HG03039 (cell line): Measurements from ENCODE around the gene CHST8.
"Not testable (repeated sequence)": the region's sequence is repeated elsewhere in the genome, so short reads cannot be mapped to it uniquely, and the experiment has no call there.

Experiments used
- ATAC-seq: cut with Tn5 transposase; IDR thresholded peaks from one replicate; pipeline ENCODE4 v1.9.1; 2021; ENCODE audit warnings: mild to moderate bottlenecking, moderate library complexity; ENCODE audit not compliant: unreplicated experiment

CHST8 gene

DNA sequence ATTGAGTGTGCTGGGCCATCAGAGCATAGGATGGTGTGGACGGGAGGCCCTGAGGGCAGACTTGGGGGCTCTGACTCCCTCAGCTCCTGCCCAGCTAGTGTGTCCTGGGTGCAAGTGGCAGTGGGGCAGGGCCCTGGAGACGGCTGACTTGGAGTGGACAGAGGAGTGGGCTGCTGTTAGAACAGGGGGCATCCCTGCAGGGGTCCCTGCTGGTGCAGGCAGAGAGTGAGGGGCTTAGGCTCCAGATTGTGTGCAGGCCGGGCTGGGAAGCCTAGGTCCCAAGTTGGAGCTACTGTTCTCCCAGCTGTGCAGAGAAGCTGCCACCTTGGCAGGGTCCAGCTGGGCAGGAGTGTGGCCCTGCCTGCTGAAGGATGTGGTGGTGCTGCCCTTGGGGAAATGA, 183.6 kb downstream of the CHST8 start:
- ATAC-seq: no peak

DNA sequence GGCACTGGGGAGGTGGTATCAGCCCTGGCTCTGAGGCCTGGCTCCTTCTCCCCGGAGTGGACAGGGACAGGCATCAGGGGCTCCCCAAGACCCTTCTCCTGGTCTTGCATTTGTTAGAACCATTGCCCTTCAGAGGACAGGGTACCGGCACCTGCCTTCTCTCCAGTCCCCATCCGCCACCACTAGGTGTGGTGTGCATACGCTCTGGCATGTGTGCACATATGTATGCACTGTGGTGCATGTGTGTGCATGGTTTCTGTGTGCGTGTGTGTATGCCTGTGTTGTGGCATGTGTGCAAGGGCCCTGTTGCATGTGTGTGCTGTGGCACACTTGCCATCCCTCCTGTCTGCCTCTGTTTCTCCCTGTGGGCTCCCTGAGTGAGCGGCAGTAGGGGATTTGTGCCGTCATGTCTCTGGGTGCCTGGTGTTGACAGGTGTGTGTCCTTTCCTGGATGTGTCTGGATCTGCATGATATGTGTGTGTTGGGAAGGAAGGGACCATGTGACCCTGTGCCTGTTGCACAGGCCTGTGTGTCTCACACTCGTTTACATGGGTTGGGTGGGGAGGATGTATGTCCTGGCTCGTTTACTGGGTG, 184.2 kb downstream of the CHST8 start:
- no peak for ATAC-seq

DNA sequence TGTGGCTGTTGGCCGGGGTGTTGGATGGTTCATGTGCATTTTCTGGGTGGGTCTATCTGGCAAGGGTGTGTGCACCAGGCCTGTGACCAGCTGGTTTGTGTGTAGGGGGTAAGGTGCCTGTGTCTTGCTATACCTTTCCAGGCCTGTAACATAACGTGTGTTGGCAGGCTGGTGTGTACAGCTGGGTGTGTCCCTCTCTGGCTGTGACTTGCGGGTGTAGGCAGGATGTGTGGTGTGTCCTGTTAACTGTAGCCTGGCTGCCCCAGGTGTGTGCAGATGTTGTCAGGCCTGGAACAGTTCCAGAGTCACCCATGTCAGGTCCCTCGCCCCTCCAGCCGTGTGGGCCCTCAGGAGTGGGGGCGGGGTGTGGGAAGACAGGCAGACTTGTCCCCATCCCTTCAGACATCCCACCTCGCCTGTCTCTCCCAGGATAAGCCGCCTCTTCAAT, 184.7 kb downstream of the CHST8 start:
- ATAC-seq: no peak

DNA sequence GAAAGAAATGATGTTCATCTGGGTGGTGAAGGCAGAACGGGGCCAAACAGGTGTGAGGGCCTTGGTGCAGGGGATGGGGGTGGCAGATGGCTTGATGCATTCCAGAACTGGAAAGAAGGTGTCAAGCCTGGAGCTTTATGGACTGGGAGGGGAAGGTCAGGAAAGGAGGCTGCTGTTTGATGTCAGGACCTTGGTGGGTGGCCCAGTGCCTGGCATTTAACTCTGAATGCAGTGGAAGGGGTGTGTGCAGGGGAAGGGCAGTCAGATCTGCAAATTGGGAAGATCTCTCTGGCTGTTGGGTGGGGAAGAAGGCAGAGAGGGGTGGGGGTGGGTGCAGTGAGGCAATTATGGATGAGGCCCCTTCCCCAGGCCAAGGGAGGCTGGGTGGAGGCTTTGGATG, 186.6 kb downstream of the CHST8 start:
- no peak for ATAC-seq

DNA sequence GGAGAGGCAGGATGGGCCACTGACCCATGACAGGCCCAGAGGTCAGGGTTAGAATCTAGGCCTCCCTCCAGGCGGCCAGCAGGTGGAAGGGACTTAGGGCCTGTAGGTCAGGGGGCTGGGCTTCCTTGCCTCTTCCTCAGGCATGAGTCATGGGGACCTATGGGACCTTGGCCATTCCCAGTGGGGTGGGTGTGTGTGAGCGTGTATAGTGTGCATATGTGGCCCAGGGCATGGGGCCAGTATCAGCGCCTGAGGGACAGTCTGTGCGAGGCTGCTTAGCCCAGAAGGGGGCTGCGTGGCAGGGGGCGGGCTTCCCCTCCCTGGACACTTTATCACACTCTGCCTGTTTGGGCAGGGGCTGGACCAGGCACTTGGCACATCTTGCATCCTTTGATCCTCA, 188.2 kb downstream of the CHST8 start:
- ATAC-seq: no peak

DNA sequence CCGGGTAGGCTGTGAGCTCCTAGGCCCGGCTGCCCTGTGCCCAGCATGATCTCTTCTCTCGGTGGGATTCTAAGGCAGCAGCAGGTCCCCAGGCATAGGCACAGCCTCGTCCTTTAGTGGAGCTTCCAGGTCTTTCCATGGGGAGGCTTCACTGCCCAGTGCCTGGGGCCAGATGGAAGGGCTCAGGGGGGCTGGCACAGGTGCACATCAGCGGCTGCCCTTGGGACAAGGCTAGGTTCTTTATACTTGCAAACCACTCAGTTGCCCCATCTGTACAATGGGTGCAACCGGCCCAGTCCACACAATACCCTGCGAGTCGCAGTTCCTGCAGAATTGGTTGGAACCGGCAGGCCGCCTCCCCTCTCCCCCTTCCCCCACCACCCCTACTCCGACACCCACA, 189.1 kb downstream of the CHST8 start:
- no peak for ATAC-seq

DNA sequence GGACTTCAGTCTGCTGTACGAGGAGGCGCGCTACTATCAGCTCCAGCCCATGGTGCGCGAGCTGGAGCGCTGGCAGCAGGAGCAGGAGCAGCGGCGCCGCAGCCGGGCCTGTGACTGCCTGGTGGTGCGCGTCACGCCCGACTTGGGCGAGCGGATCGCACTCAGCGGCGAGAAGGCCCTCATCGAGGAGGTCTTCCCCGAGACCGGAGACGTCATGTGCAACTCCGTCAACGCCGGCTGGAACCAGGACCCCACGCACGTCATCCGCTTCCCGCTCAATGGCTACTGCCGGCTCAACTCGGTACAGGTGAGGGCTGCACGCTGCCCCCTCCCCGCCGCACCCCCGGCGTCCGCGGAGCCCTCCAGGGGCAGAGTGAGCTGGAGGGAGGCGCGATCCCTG, 189.5 kb downstream of the CHST8 start:
- ATAC-seq: no peak

DNA sequence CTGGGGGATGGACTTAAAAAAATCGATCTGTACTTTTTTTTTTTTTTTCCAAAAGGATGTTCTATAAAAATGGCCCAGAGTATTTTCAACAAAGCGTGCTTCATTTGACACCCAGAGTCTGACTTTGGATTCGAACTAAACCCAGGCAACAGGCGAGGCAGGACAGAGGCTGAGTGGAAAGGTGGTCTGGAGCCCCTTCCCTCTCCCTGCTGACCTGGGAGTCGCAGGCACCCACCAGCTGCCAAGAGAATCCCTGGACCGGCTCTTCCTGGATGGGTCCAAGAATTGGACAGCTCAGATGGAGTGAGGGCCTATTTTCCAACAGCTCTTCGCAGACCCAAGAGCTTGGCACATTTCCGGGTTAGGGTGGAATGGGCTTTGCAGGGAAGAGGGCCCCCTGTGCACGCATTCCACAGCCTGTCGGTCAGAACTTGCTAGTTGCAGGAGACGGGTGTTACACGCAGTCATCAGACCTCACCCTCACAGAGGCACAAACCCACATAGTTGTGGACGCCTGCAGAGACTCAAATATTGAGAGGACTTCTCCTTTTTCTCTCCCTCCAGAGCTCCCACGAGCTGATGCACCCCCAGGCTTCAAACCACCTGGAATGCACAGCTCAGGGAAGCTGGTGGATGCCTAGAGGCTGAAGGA, 190.1 kb downstream of the CHST8 start:
- ATAC-seq: no peak

DNA sequence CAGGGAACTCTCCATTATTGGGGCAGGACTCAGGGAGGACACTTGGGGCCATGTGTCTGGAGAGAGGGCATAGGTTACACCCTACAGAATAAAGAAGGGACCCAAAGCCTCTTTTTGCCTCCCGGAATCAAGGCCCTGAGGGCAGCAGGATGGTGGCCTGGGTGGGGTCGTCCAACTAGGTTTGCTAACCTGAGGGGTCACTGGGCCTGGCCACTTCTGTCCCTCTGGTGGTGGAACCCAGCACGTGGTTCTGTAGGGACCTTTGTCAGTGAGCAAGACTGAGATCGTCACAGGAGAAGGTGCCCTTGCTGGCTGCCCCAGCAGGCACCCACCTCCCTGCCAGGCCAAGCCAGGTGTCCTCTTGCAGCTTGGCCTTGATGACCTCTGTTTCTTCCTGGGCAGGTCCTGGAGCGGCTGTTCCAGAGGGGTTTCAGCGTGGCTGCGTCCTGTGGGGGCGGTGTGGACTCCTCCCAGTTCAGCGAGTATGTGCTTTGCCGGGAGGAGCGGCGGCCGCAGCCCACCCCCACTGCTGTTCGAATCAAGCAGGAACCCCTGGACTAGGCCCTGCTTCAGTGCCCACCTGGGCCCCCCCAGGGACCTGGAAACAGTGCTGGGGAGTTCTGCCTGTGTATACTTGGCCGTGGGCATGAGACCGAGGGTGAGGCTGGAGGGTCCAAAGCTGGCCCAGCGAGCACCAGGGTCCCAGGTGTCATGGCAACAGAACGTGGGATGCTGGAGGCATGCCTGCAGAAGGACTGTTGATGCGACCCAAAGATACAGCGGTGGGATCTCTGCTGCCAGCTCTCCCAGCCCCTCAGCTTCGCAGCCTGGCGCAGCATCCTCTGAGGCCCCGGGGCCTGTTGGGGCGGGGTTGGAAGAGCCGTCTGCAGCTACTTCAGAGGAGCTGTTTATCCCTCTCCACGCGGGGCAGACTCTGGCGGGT, 190.9 kb downstream of the CHST8 start:
- no peak for ATAC-seq

DNA sequence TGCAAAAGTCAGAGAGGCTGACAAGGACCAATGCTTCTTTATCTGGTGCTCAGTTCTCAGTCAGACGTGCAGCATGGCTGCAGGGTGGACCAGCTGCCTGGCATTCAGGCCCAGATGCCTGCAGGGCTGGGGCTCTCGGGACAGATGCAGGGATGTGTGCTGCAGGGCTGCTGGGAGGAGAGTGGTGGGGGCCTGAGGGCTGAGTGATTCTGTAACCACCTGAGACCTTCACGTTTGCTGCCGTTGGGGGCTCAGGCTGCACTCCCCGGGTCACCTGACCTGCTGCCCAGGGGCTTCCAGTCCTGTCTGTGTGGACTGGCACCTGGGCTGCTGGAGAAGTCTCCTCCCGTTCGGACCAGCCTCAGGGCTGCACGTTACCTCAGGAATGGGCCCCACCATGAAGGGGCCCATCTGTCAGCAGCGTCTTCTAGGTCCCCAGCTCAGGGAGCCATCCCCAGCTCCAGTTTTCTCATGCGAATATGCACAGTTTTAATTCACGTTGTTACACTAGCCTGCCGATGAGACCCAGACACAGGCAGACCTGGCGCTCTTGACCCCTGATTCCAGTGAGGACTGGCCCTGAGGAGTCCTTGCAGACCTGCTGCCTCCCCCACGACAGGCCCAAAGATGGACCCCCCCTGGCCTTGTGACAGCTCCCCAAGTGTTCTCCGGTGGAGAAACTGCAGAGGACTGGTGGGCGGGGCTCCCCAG, 191.8 kb downstream of the CHST8 start:
- ATAC-seq: no peak

DNA sequence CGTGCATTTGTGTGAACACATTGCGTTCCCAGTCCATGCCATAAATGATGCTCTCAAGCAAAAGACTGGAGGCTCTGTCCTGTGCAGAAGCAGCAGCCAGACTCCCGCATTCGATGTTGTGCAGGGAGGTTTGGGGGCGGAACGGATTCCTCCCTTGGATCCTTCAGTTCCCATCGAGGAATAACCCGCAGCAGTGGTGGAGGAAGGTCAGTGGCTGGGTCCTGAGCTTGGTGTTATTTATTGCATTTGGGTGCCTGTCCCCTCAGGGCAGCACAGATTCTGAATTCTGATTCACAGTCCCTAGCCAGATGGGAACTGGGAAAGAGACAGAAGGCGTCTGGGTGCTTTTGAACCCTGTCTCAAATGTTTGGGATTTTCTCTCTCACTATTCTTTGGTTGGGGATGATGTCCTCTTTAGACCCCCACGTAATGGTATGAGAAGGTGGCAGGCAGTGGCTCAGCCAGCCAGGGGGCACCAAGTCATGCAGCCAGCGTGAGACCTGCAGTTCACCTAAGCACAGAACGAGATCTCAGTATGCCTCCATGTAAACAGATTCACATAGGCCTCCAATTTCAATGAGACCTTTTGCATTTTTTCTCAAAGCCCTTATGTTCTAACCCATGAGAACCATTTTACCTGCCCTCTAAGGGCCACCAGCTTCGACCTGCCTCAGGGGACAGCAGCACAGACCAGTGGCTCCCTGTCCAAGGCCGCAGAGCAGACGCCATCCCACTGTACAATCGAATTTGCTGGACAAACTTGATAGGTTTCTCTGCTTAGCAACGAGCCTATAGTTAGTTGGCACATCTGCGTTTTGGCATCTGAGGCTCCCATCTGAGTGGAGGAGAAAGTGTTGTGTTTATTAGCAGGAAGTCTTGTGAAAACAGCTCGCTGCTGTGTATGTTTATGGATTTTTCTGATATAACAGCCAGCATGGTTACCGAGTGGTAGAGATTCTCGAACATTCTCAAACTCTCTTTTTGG, 192.7 kb downstream of the CHST8 start:
- ATAC-seq: no peak

DNA sequence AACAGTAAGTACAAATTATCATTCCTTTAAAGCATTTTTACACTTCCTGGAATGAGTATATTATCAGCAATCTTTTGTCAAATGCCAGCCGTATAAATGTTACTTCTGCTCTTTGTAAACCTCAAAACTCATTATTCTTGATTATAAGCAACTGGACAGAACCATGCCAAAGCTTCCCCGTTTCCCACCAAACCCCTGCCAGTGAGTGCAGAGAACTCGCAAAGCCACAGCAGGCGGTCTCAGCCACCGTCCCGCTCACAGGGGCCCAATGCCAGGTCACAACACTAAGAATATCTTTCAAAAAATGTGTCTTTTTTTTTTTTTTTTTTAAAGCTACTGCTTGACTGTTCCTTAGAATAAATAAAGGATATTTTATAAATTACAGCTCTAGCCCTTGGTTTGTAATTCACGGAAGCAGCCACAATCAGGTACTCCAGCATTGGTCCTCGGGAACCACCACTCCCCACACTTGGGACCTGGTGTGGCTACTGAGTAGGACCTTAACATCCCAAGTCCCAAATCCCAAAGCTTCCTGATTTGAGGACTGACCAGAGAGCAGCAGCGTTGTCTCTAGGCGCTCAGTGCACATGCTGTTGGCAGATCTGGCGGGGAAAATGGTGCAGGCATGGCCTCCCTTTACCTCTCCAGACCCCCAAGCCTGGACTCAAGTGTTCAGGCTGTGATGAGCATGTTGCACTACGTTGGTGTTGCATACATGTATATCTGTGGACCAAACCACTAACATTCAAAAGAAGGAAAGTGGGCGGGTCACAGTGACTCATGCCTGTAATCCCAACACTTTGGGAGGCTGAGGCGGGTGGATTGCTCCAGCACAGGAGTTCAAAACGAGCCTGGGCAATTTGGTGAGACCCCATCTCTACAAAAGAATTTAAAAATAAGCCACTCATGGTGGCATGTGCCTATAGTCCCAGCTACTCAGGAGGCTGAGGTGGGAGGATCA, 193.9 kb downstream of the CHST8 start:
- no peak for ATAC-seq

DNA sequence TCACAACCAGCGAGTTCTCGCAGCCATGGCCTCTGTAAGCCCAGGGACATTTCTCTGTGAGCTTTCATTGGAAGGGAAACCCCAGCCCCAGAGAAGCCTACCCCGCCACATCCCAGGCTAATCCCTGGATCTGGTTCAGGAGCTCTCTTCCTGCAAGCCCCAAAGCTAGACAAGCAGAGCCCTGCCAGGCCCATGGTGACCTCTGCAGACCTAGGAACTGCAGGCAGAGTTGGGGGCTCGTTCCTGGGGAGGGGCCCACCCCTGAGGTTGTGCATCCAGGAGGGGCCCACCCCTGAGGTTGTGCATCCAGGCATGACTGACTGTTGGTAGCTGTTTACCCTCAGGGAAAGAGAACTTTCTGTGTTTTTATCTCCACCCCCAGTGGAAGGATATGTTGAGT, 196.7 kb downstream of the CHST8 start:
- ATAC-seq: no peak

DNA sequence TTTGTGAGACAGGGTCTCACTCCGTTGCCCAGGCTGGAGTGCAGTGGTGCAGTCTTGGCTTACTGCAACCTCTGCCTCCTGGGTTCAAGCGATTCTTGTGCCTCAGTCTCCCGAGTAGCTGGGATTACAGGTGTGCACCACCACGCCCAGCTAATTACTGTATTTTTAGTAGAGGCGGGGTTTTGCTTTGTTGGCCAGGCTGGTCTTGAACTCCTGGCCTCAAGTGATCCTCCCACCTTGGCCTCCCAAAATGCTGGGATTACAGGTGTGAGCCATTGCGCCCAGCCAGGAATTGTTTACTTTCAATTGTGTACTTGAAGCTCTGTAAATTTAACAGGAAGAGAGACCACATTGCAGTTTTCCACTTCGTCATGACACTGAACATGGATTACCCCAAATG, 197.3 kb downstream of the CHST8 start:
- ATAC-seq: not testable (repeated sequence)

DNA sequence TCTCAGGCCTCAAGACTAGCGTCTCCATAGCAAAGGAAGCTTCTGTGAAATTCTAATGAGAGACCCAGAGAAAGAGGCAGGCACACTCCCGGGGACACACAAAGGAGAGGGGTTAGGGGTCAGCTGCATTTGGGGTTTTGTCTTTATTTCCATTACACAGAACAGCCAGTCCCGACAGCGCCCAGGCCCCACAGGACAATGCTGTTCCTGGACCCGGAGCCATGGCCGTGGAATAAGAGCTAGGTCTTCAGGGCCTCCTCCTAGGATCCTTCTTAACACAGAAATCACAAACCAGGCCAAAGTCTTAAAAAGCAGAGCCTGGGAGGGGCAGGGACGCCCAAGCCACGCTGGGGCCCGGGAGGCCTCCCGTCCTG, 197.7 kb downstream of the CHST8 start:
- no peak for ATAC-seq

DNA sequence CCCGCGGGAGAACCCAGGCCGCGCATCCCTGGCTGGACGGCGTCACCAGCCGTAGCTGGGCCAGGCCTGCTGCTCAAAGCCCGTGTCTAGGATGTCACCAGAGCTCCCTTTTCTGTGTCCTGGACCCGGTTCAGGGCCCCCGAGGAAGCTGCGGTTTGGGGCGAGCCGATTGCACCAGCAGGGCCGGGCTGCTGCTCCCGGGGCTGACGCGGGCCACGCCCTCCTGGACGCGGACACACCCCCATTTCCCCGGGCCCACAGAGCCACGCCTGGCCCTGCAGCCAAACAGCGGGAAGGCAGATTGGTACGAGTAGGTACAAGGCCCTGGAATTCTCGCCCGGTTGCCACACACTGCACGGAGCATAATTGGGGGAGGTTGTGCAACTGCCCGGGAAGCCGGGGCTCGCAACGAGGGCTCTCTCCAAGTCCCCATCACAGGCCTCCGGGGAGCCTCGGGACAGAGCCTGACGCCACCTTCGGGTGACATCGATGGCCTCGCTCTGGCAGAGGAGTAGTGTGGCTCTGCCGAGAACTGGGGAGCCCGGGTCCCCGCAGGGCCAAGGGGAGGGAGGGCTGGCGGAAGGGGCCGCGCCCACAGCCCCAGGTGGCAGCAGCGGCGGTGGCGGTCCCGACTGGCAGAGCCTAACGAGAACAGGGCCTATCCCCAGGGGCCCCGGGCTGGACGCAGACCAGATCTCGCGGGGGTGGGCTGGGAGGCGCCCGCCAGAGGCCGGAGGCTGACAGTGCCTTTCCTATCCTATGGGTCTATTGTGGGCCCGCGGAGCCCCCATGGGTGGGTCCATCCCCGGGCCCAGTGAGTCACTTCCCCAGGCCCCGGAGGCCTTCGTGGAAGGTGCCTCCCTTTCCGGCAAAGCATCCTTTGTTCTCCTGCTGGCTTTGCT, 198.4 kb downstream of the CHST8 start:
- ATAC-seq: no peak

DNA sequence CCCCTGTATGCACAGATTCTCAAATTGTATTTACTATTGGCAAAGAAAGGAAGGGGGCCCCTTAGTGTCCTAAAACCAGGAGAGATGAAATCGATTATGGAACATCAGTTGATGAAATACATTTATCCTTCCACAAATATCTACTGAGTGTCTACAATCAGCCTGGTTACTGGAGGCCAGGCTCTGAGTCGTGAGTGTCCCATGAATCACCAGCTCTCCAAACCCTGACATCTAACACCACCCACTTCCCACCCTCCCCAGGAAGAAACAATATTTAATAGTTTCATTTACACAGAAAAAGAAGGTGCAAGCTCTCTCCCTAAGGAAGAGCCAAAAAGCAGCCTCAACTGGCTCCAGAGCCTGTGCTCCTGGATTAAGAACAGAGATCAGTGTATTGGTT, 200.1 kb downstream of the CHST8 start:
- no peak for ATAC-seq
